HepG2 (cell line): ENCODE measurements around the gene MRFAP1L1. TPM values are rescaled to one million over a fixed set of nuclear protein-coding genes. Genes with fewer than 3 reads are reported as not detected.

Experiments
- ASH2L ChIP-seq: fragments of 300-600, 200-600 bp; sonication (generic); IDR thresholded peaks from 2 replicates; pipeline ENCODE4 v1.7.0; 2017; ENCODE audit warnings: low read depth, mild to moderate bottlenecking, moderate library complexity, mixed read lengths, low read length; ENCODE audit not compliant: insufficient read length
- DNMT3B ChIP-seq: conservative IDR thresholded peaks from 2 replicates; pipeline ENCODE4 v1.6.1; 2016; ENCODE audit warnings: missing biosample characterization, control low read depth
- FOXA1 ChIP-seq, 2 experiments: fragments of 450-650 bp in 1 of 2; sonication (generic) in 1 of 2; formaldehyde crosslinking in 1 of 2; IDR thresholded peaks; 2 replicates each; pipeline versions ENCODE4 v1.4.0 to v1.6.1; 2016 to 2020; ENCODE audit warnings: missing genetic modification reagents in 1 of 2
- GATAD1 ChIP-seq: IDR thresholded peaks from 2 replicates; pipeline ENCODE4 v1.6.1; 2016; ENCODE audit warnings: missing genetic modification reagents, missing compliant biosample characterization
- HIVEP1 ChIP-seq: sonication (generic); formaldehyde crosslinking; IDR thresholded peaks from 2 replicates; pipeline ENCODE4 v1.4.0; 2020; ENCODE audit warnings: mild to moderate bottlenecking, missing genetic modification reagents
- HOXD1 ChIP-seq: sonication (generic); formaldehyde crosslinking; IDR thresholded peaks from 2 replicates; pipeline ENCODE4 v1.5.0; 2020; ENCODE audit warnings: missing genetic modification reagents
- KLF6 ChIP-seq: IDR thresholded peaks from 2 replicates; pipeline ENCODE4 v1.8.0; 2016; ENCODE audit warnings: missing biosample characterization, missing genetic modification reagents
- MTF1 ChIP-seq: sonication (generic); formaldehyde crosslinking; IDR thresholded peaks from 2 replicates; pipeline ENCODE4 v1.5.0; 2020; ENCODE audit warnings: missing genetic modification reagents
- MYNN ChIP-seq: sonication (generic); formaldehyde crosslinking; IDR thresholded peaks from 2 replicates; pipeline ENCODE4 v1.4.0; 2020; ENCODE audit warnings: mild to moderate bottlenecking, low read depth, missing genetic modification reagents
- POLR2G ChIP-seq: fragments of 200-400 bp; formaldehyde crosslinking; IDR thresholded peaks from 2 replicates; pipeline ENCODE4 v1.6.1; 2018; ENCODE audit warnings: mild to moderate bottlenecking, low read depth, low read length, moderate library complexity
- SNAPC4 ChIP-seq: sonication (generic); formaldehyde crosslinking; IDR thresholded peaks from 2 replicates; pipeline ENCODE4 v1.4.0; 2020; ENCODE audit warnings: mild to moderate bottlenecking, missing genetic modification reagents
- SOX13 ChIP-seq, 3 experiments: fragments of 450-650 bp in 1 of 3; sonication (generic) in 1 of 3; formaldehyde crosslinking in 1 of 3; IDR thresholded peaks in 2 of 3; conservative IDR thresholded peaks in 1 of 3; 2 replicates each; pipeline versions ENCODE4 v1.5.0 to v1.6.1; 2016 to 2020; ENCODE audit warnings: antibody characterized with exemption in 1 of 3, mild to moderate bottlenecking in 1 of 3, missing compliant biosample characterization in 1 of 3, missing genetic modification reagents in 1 of 3, moderate library complexity in 1 of 3
- SPEN ChIP-seq: sonication (generic); formaldehyde crosslinking; IDR thresholded peaks from 2 replicates; pipeline ENCODE4 v1.5.1; 2020; ENCODE audit warnings: low read depth, mild to moderate bottlenecking, missing genetic modification reagents
- TBL1XR1 ChIP-seq: fragments of 150-350 bp; IDR thresholded peaks from 2 replicates; pipeline ENCODE4 v1.6.1; 2014; ENCODE audit warnings: borderline replicate concordance, low read length; ENCODE audit not compliant: partially characterized antibody
- ZBTB7B ChIP-seq: sonication (generic); formaldehyde crosslinking; IDR thresholded peaks from 2 replicates; pipeline ENCODE4 v1.4.0; 2020; ENCODE audit warnings: missing genetic modification reagents
- ZNF256 ChIP-seq: sonication (generic); formaldehyde crosslinking; conservative IDR thresholded peaks from 2 replicates; pipeline ENCODE4 v1.4.0; 2020; ENCODE audit warnings: missing genetic modification reagents
- ZNF281 ChIP-seq: sonication (generic); formaldehyde crosslinking; IDR thresholded peaks from 2 replicates; pipeline ENCODE4 v1.4.0; 2020; ENCODE audit warnings: missing genetic modification reagents, borderline replicate concordance
- ZNF326 ChIP-seq: sonication (generic); formaldehyde crosslinking; IDR thresholded peaks from 2 replicates; pipeline ENCODE4 v1.4.0; 2020; ENCODE audit warnings: missing genetic modification reagents, borderline replicate concordance
- ZNF572 ChIP-seq: sonication (generic); formaldehyde crosslinking; IDR thresholded peaks from 2 replicates; pipeline ENCODE4 v1.5.1; 2020; ENCODE audit warnings: mild to moderate bottlenecking, missing genetic modification reagents
- ZNF768 ChIP-seq: sonication (generic); formaldehyde crosslinking; IDR thresholded peaks from 2 replicates; pipeline ENCODE4 v1.4.0; 2020; ENCODE audit warnings: missing genetic modification reagents
- ZNF788 ChIP-seq: sonication (generic); formaldehyde crosslinking; IDR thresholded peaks from 2 replicates; pipeline ENCODE4 v1.5.0; 2020; ENCODE audit warnings: mild to moderate bottlenecking, missing genetic modification reagents, borderline replicate concordance
- polyA plus RNA-seq, 8 experiments: library from polyadenylated mRNA; depleted of rRNA in 3 of 8; stranded (reverse) in 7 of 8; unstranded in 1 of 8; fragments of >200 nt; fragmentation: Illumina TruSeq in 4 of 8; extraction: Trizol in 4 of 8; gene quantifications; 2 replicates each; pipeline versions ENCODE4 v1.2.1 to v1.2.3, GENCODE V29; 2011 to 2016; ENCODE audit warnings: low read depth in 4 of 8, missing spikeins in 1 of 8, mixed read lengths in 1 of 8; ENCODE audit not compliant: insufficient read depth in 1 of 8
- total RNA-seq, 5 experiments: library from RNA; depleted of rRNA; stranded (reverse); fragments of >200 nt; fragmentation: Illumina TruSeq; extraction: Trizol; gene quantifications; 2 replicates each; pipeline ENCODE4 v1.2.3, GENCODE V29; 2016; ENCODE audit warnings: low read depth in 1 of 5

Gene MRFAP1L1
- total and polyA plus RNA-seq, 2 of the 13 experiments (the other 11 are each of a cell fraction or from before 2014, with no cell fraction given): 44.8 to 76.6 TPM

DNA sequence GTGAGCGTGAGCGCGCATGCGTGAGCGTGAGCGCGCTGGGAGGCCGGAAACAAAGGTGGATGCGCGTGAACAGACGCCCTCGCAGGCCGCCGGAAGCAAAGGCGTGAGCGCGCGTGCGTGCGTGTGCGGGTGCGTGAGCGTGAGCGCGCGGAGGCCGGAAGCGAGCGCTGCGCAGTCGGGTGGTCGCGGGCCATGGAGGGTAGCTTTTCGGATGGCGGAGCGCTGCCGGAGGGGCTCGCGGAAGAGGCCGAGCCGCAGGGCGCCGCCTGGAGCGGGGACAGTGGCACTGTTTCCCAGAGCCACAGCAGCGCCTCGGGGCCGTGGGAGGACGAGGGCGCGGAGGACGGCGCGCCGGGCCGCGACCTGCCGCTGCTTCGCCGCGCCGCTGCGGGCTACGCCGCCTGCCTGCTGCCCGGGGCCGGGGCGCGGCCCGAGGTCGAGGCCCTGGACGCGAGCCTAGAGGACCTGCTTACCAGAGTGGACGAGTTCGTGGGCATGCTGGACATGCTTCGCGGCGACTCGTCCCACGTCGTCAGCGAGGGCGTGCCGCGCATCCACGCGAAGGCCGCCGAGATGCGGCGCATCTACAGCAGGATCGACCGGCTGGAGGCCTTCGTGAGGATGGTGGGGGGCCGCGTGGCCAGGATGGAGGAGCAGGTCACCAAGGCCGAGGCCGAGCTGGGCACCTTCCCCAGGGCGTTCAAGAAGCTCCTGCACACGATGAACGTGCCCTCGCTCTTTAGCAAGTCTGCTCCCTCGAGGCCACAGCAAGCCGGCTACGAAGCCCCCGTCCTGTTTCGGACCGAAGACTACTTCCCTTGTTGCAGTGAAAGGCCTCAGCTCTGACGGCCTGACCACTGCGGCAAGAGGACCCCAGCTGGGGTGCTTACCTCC lies 6.6 kb upstream of the MRFAP1L1 start, which contains the start of gene BLOC1S4 (continued):
- no peak for TF ChIP-seq SOX13 (IDR thresholded peaks at IDR 0.05)
- peak in 1 of 2 experiments; percentile 47; a peak in 1 of 4 replicates for TF ChIP-seq SOX13 (CRISPR knock-in tag; conservative IDR thresholded peaks at IDR 0.05 in 1 of 2, IDR thresholded peaks at IDR 0.05 in 1 of 2)
- peak; percentile 89 for TF ChIP-seq ASH2L
- no peak for TF ChIP-seq ZNF572 (CRISPR knock-in tag)
- TF ChIP-seq HOXD1: peak; percentile 52; the same call in 1 of the 2 replicates
- TF ChIP-seq ZNF281 (CRISPR knock-in tag): 0 out of 2 replicates have a peak, but pooled peaks have one; percentile 5
- TF ChIP-seq TBL1XR1: no peak
- no peak; the same call in 1 of the 2 replicates for TF ChIP-seq SNAPC4 (CRISPR knock-in tag)
- TF ChIP-seq ZNF256: 0 out of 2 replicates have a peak, but pooled peaks have one; percentile 5
- peak; percentile 92 for TF ChIP-seq SPEN (CRISPR knock-in tag)
- 0 out of 2 replicates have a peak, but pooled peaks have one; percentile 14 for TF ChIP-seq MTF1 (CRISPR knock-in tag)
- TF ChIP-seq ZNF326 (CRISPR knock-in tag): no peak
- peak; percentile 18 for TF ChIP-seq KLF6 (CRISPR knock-in tag)
- TF ChIP-seq MYNN (CRISPR knock-in tag): peak; percentile 29; the same call in 1 of the 2 replicates
- TF ChIP-seq HIVEP1 (CRISPR knock-in tag): peak; percentile 5; the same call in 1 of the 2 replicates
- TF ChIP-seq ZBTB7B: peak; percentile 95
- peak; percentile 48; the same call in 1 of the 2 replicates for TF ChIP-seq ZNF768
- peak; percentile 84 for TF ChIP-seq POLR2G
- TF ChIP-seq ZNF788: peak; percentile 57; the same call in 1 of the 2 replicates
- 0 out of 2 replicates have a peak, but pooled peaks have one; percentile 38 for TF ChIP-seq DNMT3B (CRISPR knock-in tag)
- peak; percentile 85 for TF ChIP-seq GATAD1 (CRISPR knock-in tag)
- TF ChIP-seq FOXA1 (IDR thresholded peaks at IDR 0.05): no peak
- peak; percentile 17 for TF ChIP-seq FOXA1 (CRISPR knock-in tag; IDR thresholded peaks at IDR 0.05)
